GM12878 (cell line): ENCODE data around the gene SEC24D. TPM values are rescaled to one million over a fixed set of nuclear protein-coding genes. Genes with fewer than 3 reads are reported as not detected.

ENCODE experiments used
- ATAC-seq: fragments of 200-7000 bp; cut with Tn5 transposase; 3 replicates; pipeline ENCODE4 v1.9.1; 2020; ENCODE audit warnings: mild to moderate bottlenecking, moderate library complexity
- BruUV-seq: library from RNA; stranded (reverse); fragments of 400-500 nt; replicated peaks from 2 replicates; lab custom pipeline; 2021; lab: Mats Ljungman, UMichigan
- CTCF ChIA-PET: fragments of 300-600 bp; sonication (Branson Sonifier 250); formaldehyde crosslinking; extraction: SDS; loops from one replicate; lab custom pipeline; 2021; ENCODE audit warnings: inconsistent platforms; lab: Yijun Ruan, JAX
- POLR2A ChIA-PET: fragments of 350-600 bp; formaldehyde crosslinking; extraction: SDS; loops from one replicate; lab custom pipeline; 2021; ENCODE audit warnings: inconsistent platforms; lab: Charles Lee
- RAD21 ChIA-PET: fragments of 300-600 bp; sonication (Branson Sonifier 250); formaldehyde crosslinking; loops from one replicate; lab custom pipeline; 2023; ENCODE audit warnings: antibody characterized with exemption; ENCODE audit not compliant: unreplicated experiment; lab: Charles Lee
- SMC1A ChIA-PET: fragments of 300-600 bp; sonication (Branson Sonifier 250); formaldehyde crosslinking; loops from one replicate; lab custom pipeline; 2023; ENCODE audit not compliant: unreplicated experiment, uncharacterized antibody; lab: Charles Lee
- DNase-seq: peaks from one replicate; pipeline ENCODE4 v3.0.0-alpha.2; 2011; ENCODE audit warnings: low read depth, low spot score
- FAIRE-seq: peaks from 3 replicates; lab custom pipeline; 2011; peaks lifted over from hg19 to GRCh38; lab: Jason Lieb, UNC
- H2AFZ ChIP-seq: 2 replicates; pipeline ENCODE4 v1.6.0; 2011; ENCODE audit warnings: low read depth, low read length, control low read depth; ENCODE audit not compliant: control insufficient read depth
- H3K27ac ChIP-seq: 2 replicates; pipeline ENCODE4 v1.5.1; 2011; ENCODE audit warnings: control low read depth; ENCODE audit not compliant: control insufficient read depth, insufficient read depth
- H3K27me3 ChIP-seq, 2 experiments: replicated peaks in 1 of 2; 2 replicates each; pipeline versions ENCODE4 v1.6.0 to v1.6.1; 2011; ENCODE audit warnings: low read length in 1 of 2; ENCODE audit not compliant: control insufficient read depth in 2 of 2, insufficient read depth in 2 of 2
- H3K36me3 ChIP-seq, 2 experiments: 2 replicates each; pipeline ENCODE4 v1.5.1; 2011; ENCODE audit warnings: low read length in 1 of 2; ENCODE audit not compliant: control insufficient read depth in 2 of 2, insufficient read depth in 2 of 2
- H3K4me1 ChIP-seq: 2 replicates; pipeline ENCODE4 v1.6.1; 2011; ENCODE audit warnings: mild to moderate bottlenecking, low read length, moderate library complexity, mixed read lengths; ENCODE audit not compliant: control insufficient read depth, insufficient read depth
- H3K4me2 ChIP-seq: 2 replicates; pipeline ENCODE4 v1.6.0; 2011; ENCODE audit warnings: control low read depth; ENCODE audit not compliant: control insufficient read depth, insufficient read depth
- H3K4me3 ChIP-seq: fragments of 200-600 bp; sonication (generic); 2 replicates; pipeline ENCODE4 v1.5.1; 2016
- H3K79me2 ChIP-seq: 2 replicates; pipeline ENCODE4 v1.6.0; 2011; ENCODE audit warnings: low read length; ENCODE audit not compliant: control insufficient read depth, insufficient read depth
- H3K9ac ChIP-seq: 2 replicates; pipeline ENCODE4 v1.8.0; 2011; ENCODE audit warnings: low read length, control low read depth, mixed read lengths; ENCODE audit not compliant: control insufficient read depth, insufficient read depth
- H3K9me3 ChIP-seq: replicated peaks from 3 replicates; pipeline ENCODE4 v1.5.1; 2011; ENCODE audit warnings: mild to moderate bottlenecking, low read length; ENCODE audit not compliant: control insufficient read depth, insufficient read depth
- H4K20me1 ChIP-seq: 2 replicates; pipeline ENCODE4 v1.6.0; 2011; ENCODE audit not compliant: control insufficient read depth, insufficient read depth
- ATF2 ChIP-seq: IDR thresholded peaks from 2 replicates; pipeline ENCODE4 v1.6.1; 2012; ENCODE audit warnings: low read length, inconsistent platforms
- EGR1 ChIP-seq, 2 experiments: IDR thresholded peaks; 1 replicate in 1 of 2; 2 replicates in 1 of 2; pipeline ENCODE4 v1.6.1; 2011 to 2012; ENCODE audit warnings: low read depth in 2 of 2, low read length in 2 of 2, borderline replicate concordance in 1 of 2, mild to moderate bottlenecking in 1 of 2, moderate library complexity in 1 of 2
- NR2C2 ChIP-seq: IDR thresholded peaks from 2 replicates; pipeline ENCODE4 v1.6.1; 2011; ENCODE audit warnings: borderline replicate concordance, low read depth; ENCODE audit not compliant: control insufficient read depth, insufficient read length
- RAD21 ChIP-seq: IDR thresholded peaks from 2 replicates; pipeline ENCODE4 v1.6.1; 2011; ENCODE audit warnings: mild to moderate bottlenecking, low read depth, low read length, moderate library complexity; ENCODE audit not compliant: insufficient read depth
- ZNF217 ChIP-seq: fragments of 450-650 bp; IDR thresholded peaks from 2 replicates; pipeline ENCODE4 v1.6.1; 2017; ENCODE audit warnings: antibody characterized with exemption, mild to moderate bottlenecking
- ZZZ3 ChIP-seq: IDR thresholded peaks from 2 replicates; pipeline ENCODE4 v1.6.1; 2011; ENCODE audit warnings: low read depth; ENCODE audit not compliant: control insufficient read depth, insufficient read length
- WGBS: methylation state at CpG from one replicate; pipeline ENCODE4 v1.1.6; 2016; ENCODE audit warnings: low lambda C conversion rate; ENCODE audit not compliant: insufficient replicate concordance, insufficient coverage; ENCODE audit errors: missing lambda C conversion rate; 5-methylcytosine and 5-hydroxymethylcytosine counted together
- in situ Hi-C: fragments of 300-500 bp; cut with MboI; formaldehyde crosslinking; loops from 9 replicates; pipeline ENCODE4 v1.14.3; 2018; ENCODE audit warnings: mixed read lengths
- intact Hi-C: fragments of 100-400 bp; cut with micrococcal nuclease; formaldehyde crosslinking; loops from one replicate; pipeline ENCODE4 v1.14.2; 2022; ENCODE audit not compliant: unreplicated experiment
- polyA plus RNA-seq, 11 experiments: library from polyadenylated mRNA; depleted of rRNA in 4 of 11; unstranded in 6 of 11; stranded (reverse) in 5 of 11; fragments of >200 nt; fragmentation: Nextera tagmentation in 4 of 11; fragmentation: Illumina TruSeq in 1 of 11; extraction: Ambion mirVana in 4 of 11; extraction: Trizol in 1 of 11; gene quantifications; 1 replicate in 1 of 11; 2 replicates in 10 of 11; pipeline versions ENCODE4 v1.2.1 to v1.2.3, GENCODE V29; 2011 to 2016; ENCODE audit warnings: inconsistent platforms in 2 of 11, missing spikeins in 2 of 11, low read depth in 1 of 11
- total RNA-seq, 4 experiments: library from RNA; depleted of rRNA in 3 of 4; stranded (reverse); fragments of >200 nt in 3 of 4; fragmentation: Illumina TruSeq in 1 of 4; extraction: Trizol in 1 of 4; gene quantifications; 2 replicates each; pipeline versions ENCODE4 v1.2.1 to v1.2.3, GENCODE V29; 2013 to 2021

The SEC24D gene
- total and polyA plus RNA-seq, 10 of the 15 experiments (the other 5 are each of a cell fraction or from before 2014, with no cell fraction given), result 12.8 to 61.9 (median 25.6) TPM

GRCh38 chr4:118810991-118811764, 24.7 kb downstream of the SEC24D start (continued):
- no peak for TF ChIP-seq ATF2
- TF ChIP-seq EGR1 (IDR thresholded peaks at IDR 0.05; ENCODE audit: borderline replicate concordance in 1 of 2, low read depth in 2 of 2, low read length in 2 of 2), result no peak
- TF ChIP-seq RAD21, result no peak
- TF ChIP-seq ZZZ3, result no peak

GRCh38 chr4:118807659-118808058, 28.3 kb downstream of the SEC24D start:
- Histone ChIP-seq H4K20me1 (no peaks in the 10 kb centered on the region), H3K27ac (no peak overlapping the region), H3K9ac (no peak overlapping the region), H3K9me3 (no peaks in the 10 kb centered on the region), H2AFZ (no peak overlapping the region), H3K4me1 (no peaks in the 10 kb centered on the region), H3K79me2 (no peaks in the 10 kb centered on the region), H3K36me3 (peaks cover 12 to 39% of the 10 kb centered on the region in 2 experiments), H3K4me2 (no peak overlapping the region), H3K4me3 (no peak overlapping the region), H3K27me3 (no peaks in the 10 kb centered on the region)
- RAD21 ChIA-PET, result no interaction called here
- CTCF ChIA-PET, result interaction anchor here (1.1 kb wide), 1 partner anchor 33 kb away, joined by 3 read pairs; no protein-coding TSS in a partner anchor
- WGBS, result 98% methylated on average over 2 of the region's 2 CpGs
- no peak for DNase-seq
- POLR2A ChIA-PET, result no interaction called here
- no TSS peak for BruUV-seq
- TF ChIP-seq NR2C2, result no peak
- no peak for TF ChIP-seq ZNF217
- no peak for FAIRE-seq
- SMC1A ChIA-PET, result no interaction called here
- in situ Hi-C loops (no loop called here), intact Hi-C loops (no loop called here)
- no peak for ATAC-seq
